ENCODE measurements around the gene PRICKLE2. TPM values are rescaled to one million over a fixed set of nuclear protein-coding genes. Genes with fewer than 3 reads are reported as not detected.

Gene PRICKLE2
- total and polyA plus RNA-seq, 10 donors: 0.27 to 11.4 (median 5.4) TPM

DNA sequence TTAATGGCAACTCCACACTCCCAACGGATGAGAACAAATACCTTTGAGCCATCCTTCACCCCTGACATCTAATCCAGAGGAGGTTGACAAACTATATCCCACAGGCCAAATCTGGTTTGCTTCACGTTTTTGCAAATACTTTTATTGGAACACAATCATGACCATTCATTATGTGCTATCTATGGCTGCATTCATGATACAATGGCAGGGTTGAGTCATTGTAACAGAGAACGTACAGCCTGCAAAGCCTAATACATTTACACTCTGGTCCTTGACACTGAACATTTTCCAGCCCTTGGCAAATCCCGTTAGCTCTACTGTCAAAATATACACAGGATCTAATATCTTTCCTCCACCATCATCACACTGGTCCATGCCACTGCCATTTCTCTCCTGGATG, 7.6 kb upstream of the PRICKLE2 start:
- WGBS, 5 donors: 77 to 88% (median 83%) methylated on average over 4 of the region's 4 CpGs
- no peaks in the 10 kb centered on the region for H3K27me3 ChIP-seq (replicated peaks in 1 of 7)
- peaks cover 0 to 24% (median 16%) of the 10 kb centered on the region in 8 donors for H3K9me3 ChIP-seq
- no peak overlapping the region for H3K27ac ChIP-seq
- no peaks in the 10 kb centered on the region for H3K4me1 ChIP-seq
- TF ChIP-seq, protein P1, sequence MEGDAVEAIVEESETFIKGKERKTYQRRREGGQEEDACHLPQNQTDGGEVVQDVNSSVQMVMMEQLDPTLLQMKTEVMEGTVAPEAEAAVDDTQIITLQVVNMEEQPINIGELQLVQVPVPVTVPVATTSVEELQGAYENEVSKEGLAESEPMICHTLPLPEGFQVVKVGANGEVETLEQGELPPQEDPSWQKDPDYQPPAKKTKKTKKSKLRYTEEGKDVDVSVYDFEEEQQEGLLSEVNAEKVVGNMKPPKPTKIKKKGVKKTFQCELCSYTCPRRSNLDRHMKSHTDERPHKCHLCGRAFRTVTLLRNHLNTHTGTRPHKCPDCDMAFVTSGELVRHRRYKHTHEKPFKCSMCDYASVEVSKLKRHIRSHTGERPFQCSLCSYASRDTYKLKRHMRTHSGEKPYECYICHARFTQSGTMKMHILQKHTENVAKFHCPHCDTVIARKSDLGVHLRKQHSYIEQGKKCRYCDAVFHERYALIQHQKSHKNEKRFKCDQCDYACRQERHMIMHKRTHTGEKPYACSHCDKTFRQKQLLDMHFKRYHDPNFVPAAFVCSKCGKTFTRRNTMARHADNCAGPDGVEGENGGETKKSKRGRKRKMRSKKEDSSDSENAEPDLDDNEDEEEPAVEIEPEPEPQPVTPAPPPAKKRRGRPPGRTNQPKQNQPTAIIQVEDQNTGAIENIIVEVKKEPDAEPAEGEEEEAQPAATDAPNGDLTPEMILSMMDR (IDR thresholded peaks at IDR 0.05 in 8 of 11, conservative IDR thresholded peaks at IDR 0.05 in 3 of 11): no peak
- TF ChIP-seq POLR2AphosphoS5 (IDR thresholded peaks at IDR 0.05): no peak
- intact Hi-C loops (cut with DNase I; ENCODE audit: low total_unique reads): no loop called here
- DNase-seq: no peak
- no peak overlapping the region for H3K4me3 ChIP-seq
- no peaks in the 10 kb centered on the region for H3K36me3 ChIP-seq

DNA sequence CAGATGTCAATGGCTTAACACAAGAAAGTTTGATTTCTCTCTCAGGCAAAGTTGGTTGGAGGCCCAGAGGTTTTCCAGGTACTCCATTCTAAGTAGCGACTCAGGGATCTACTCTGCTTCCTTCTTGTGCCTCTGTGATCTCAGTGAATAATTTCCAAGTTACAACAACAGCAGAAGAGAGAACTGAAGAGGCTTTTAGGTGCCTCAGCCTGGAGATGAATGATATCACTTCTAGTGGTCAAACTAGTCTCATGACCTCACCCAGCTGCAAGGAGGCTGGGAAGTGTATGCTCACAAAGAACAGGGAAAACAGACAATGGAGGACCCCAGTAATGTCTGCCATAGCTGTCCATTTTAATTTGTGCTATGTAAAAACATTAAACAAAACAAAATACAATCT, 4.6 kb upstream of the PRICKLE2 start:
- H3K27ac ChIP-seq: no peak overlapping the region
- no peaks in the 10 kb centered on the region for H3K27me3 ChIP-seq (replicated peaks in 1 of 7)
- intact Hi-C loops (cut with DNase I; ENCODE audit: low total_unique reads): no loop called here
- no peaks in the 10 kb centered on the region for H3K36me3 ChIP-seq
- H3K4me1 ChIP-seq: peaks cover 0 to 5% (median 0%) of the 10 kb centered on the region in 6 donors
- no peaks in the 10 kb centered on the region for H3K9me3 ChIP-seq
- no peak for DNase-seq
- WGBS, 5 donors: 72 to 96% (median 89%) methylated on average over 1 of the region's 1 CpG
- no peak overlapping the region for H3K4me3 ChIP-seq
- no peak for TF ChIP-seq POLR2AphosphoS5 (IDR thresholded peaks at IDR 0.05)
- TF ChIP-seq POLR2A (IDR thresholded peaks at IDR 0.05): no peak
- TF ChIP-seq, protein P1 (IDR thresholded peaks at IDR 0.05 in 8 of 11, conservative IDR thresholded peaks at IDR 0.05 in 3 of 11): no peak

DNA sequence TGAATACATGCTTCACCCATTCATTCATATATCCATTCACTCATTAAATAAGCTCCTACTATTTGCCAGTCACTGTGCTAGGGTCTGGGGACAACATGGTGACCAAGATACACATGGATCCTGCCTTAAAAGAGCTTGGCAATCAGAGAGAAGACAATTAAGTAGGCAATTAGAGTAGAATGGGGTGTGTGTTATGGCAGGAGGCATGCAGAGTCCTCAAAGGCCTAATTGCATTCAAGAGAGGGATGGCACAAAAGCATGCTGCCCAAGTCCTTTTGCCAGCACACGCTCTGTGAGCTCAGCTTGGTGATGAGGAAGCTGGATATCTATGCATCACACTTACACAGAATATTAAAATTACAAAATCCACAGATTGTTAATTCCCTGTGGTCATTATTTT, 2.8 kb upstream of the PRICKLE2 start:
- H3K27ac ChIP-seq: no peak overlapping the region
- no peak for TF ChIP-seq POLR2A (IDR thresholded peaks at IDR 0.05)
- TF ChIP-seq, protein P1 (IDR thresholded peaks at IDR 0.05 in 8 of 11, conservative IDR thresholded peaks at IDR 0.05 in 3 of 11): no peak
- no peak for TF ChIP-seq POLR2AphosphoS5 (IDR thresholded peaks at IDR 0.05)
- no peaks in the 10 kb centered on the region for H3K9me3 ChIP-seq
- no peak for DNase-seq
- no peaks in the 10 kb centered on the region for H3K36me3 ChIP-seq
- WGBS, 5 donors: 87 to 96% (median 91%) methylated on average over 1 of the region's 1 CpG
- intact Hi-C loops (cut with DNase I; ENCODE audit: low total_unique reads): no loop called here
- peaks cover 0 to 7% (median 1%) of the 10 kb centered on the region in 6 donors for H3K4me1 ChIP-seq
- no peaks in the 10 kb centered on the region for H3K27me3 ChIP-seq (replicated peaks in 1 of 7)
- no peak overlapping the region for H3K4me3 ChIP-seq

DNA sequence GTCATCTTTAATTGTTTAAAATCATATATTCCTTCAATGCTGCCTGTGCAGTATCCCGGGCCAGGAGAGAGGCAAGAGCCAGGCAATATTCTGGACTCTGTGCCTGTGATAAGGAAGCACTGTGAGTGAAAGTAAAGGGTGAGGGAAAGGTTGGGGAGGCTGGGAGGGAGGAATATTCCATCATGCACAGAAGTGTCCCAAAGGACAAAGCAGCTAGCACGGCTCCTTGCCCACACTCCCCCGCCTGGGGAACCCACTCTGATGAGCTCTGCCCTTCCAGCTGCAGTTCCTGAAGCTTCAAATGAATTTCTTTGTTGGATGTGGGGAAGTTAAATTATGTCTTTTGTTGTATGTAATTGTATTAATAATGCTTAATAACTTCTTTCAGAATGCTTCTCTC, 1.5 kb upstream of the PRICKLE2 start:
- H3K27me3 ChIP-seq (replicated peaks in 1 of 7): no peaks in the 10 kb centered on the region
- no peaks in the 10 kb centered on the region for H3K36me3 ChIP-seq
- peaks cover 0 to 7% (median 2%) of the 10 kb centered on the region in 6 donors for H3K4me1 ChIP-seq
- WGBS, 5 donors: 80 to 91% (median 86%) methylated on average over 3 of the region's 3 CpGs
- H3K27ac ChIP-seq: no peak overlapping the region
- H3K9me3 ChIP-seq: no peaks in the 10 kb centered on the region
- intact Hi-C loops (cut with DNase I; ENCODE audit: low total_unique reads): no loop called here
- no peak overlapping the region for H3K4me3 ChIP-seq
- no peak for DNase-seq
- TF ChIP-seq POLR2A (IDR thresholded peaks at IDR 0.05) (no peak), POLR2AphosphoS5 (IDR thresholded peaks at IDR 0.05) (no peak)
- TF ChIP-seq, protein P1 (IDR thresholded peaks at IDR 0.05 in 8 of 11, conservative IDR thresholded peaks at IDR 0.05 in 3 of 11): no peak

Data from spleen (tissue), 11 donors.